Astrocyte of the spinal cord (primary cell): Measurements from ENCODE around the gene GDF2.

Experiments used
- DNase-seq: peaks from one replicate; pipeline ENCODE4 v3.0.0; 2011; ENCODE audit warnings: low read depth, low spot score
- H3K4me3 ChIP-seq: 2 replicates; pipeline ENCODE4 v1.5.1; 2011; ENCODE audit warnings: low read depth, mild to moderate bottlenecking, low read length, moderate library complexity
- CTCF ChIP-seq: IDR thresholded peaks from 2 replicates; pipeline ENCODE4 v1.5.1; 2012; ENCODE audit warnings: low read depth, mild to moderate bottlenecking, low read length, inconsistent platforms
- in situ Hi-C: cut with HindIII; loops from 2 replicates; pipeline ENCODE4 v1.10.0; 2017; ENCODE audit warnings: low sequenced_read_pairs

The GDF2 gene

GRCh38 chr10:47354165-47354564, 31.9 kb downstream of the GDF2 start:
- DNase-seq = peak; percentile 11
- in situ Hi-C loops = no loop called here
- peak; percentile 39 for TF ChIP-seq CTCF
- H3K4me3 ChIP-seq = no peak overlapping the region

GRCh38 chr10:47354900-47355299, 32.6 kb downstream of the GDF2 start:
- in situ Hi-C loops = no loop called here
- TF ChIP-seq CTCF = no peak

GRCh38 chr10:47356708-47357107, 34.5 kb downstream of the GDF2 start:
- no peak for DNase-seq
- in situ Hi-C loops = no loop called here
- no peak overlapping the region for H3K4me3 ChIP-seq
- no peak for TF ChIP-seq CTCF

More at GRCh38 chr10:47354900-47355299, 32.6 kb downstream of the GDF2 start:
- DNase-seq = no peak
- H3K4me3 ChIP-seq = no peak overlapping the region

- no peak for DNase-seq
- in situ Hi-C loops = no loop called here
- H3K4me3 ChIP-seq = no peak overlapping the region
- TF ChIP-seq CTCF = no peak
These were observed 34.9 kb downstream of the GDF2 start for GRCh38 chr10:47357131-47357582.

DNA sequence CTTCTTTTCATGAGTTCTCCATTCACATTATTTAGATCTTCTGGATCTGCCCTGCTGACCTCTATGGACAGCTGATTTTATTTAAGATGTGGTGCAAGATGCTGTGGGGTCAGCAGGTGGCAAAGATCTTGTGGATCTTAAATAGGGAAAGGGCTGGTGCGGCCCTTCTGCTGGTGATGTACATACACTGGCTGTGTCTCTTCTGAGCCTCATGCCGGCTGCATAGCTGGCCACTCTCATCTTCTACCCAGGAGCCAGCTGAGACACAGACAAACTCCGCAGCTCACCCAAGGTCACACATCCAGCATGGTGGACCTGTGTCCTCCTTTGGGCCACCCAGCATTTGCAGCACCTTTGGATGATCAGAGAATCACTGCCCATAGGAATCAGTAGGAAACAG, 35.7 kb downstream of the GDF2 start:
- DNase-seq = no peak
- in situ Hi-C loops = no loop called here
- no peak for TF ChIP-seq CTCF
- no peak overlapping the region for H3K4me3 ChIP-seq

- in situ Hi-C loops = no loop called here
- no peak for TF ChIP-seq CTCF
- no peak for DNase-seq
- H3K4me3 ChIP-seq = no peak overlapping the region
These were observed 36.2 kb downstream of the GDF2 start for GRCh38 chr10:47358457-47358856.

DNA sequence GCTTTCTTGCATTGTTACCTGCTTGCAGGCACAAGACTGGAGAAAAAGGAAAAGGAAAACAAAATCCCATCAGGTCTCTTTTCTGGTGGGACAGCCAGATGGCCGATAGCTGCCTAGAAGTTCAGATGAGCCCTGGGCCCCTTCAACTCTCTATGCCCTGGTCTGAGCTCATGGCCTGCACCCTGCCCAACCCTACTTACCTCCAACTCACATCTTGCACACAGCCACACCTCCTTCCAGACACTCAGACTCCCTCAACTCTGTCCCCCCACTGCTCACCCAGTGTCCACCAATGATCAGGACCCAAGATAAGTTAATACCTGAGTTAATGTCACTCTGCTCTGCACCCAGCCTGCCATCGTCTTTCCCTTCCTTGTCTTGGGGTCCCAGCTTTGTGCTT, 36.8 kb downstream of the GDF2 start:
- in situ Hi-C loops = no loop called here
- no peak for TF ChIP-seq CTCF
- DNase-seq = no peak
- no peak overlapping the region for H3K4me3 ChIP-seq
